GM21786 (cell line): Measurements from ENCODE around the gene OR2C1.

Source experiments
- ATAC-seq: cut with Tn5 transposase; IDR thresholded peaks from one replicate; pipeline ENCODE4 v1.9.1; 2021; ENCODE audit not compliant: unreplicated experiment

Gene OR2C1

DNA sequence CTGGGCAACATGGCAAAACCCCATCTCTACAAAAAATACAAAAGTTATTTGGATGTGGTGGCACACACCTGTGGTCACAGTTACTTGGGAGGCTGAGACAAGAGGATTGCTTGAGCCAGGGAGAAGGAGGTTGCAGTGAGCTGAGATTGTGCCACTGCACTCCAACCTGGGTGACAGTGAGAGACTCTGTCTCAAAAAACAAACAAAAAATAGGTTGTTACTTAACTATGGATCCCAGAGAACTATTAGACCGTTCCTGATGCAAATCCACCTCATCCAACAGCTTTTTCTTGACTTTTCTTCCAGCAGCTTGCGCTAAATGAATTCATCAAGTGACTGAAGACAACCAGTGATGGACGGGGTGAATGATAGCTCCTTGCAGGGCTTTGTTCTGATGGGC is at the start of gene OR2C1:
TSS of gene OR2C1 (plus strand) at position 301 of the 400 bp plus-strand sequence. CDS start at position 353, 52 bp downstream.
- ATAC-seq: no peak

DNA sequence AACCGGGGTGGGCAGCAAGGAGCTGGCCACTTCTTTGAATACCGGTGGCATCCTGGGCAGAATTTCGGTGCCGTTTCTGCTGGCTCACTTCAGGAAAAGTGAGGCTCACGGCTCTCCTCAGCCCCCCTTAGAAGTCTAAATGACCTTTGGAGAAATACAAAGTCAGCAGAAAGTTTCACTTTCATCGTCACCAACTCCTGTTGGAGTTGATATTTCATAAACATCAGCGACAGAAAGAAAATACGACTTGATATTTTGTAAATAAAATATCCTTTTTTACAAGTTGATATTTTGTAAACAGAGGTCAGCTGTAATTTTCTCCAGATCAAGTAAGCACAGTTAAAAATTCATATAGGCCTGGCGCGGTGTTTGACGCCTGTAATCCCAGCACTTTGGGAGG is 49.6 kb upstream of the OR2C1 start:
- ATAC-seq: no peak

DNA sequence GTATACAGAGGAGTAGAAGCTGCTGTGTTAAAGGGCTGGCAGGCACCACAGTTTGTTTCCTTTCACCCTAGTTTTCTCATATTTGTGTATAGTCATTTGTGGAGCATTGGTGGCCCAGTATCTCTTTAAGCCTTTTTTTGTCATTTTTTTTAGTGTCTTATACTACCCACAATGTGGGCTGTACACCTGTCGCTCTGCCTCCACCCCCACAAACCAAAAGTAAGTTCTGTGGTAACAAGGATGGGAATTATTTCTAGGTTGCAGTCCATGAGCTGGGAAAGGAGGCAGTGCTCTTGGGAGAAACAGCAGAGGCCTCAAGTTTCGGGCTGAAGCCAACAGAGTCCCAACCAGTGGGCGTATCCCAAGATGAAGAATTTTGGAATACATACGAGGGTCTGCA is 44.2 kb upstream of the OR2C1 start:
- no peak for ATAC-seq

DNA sequence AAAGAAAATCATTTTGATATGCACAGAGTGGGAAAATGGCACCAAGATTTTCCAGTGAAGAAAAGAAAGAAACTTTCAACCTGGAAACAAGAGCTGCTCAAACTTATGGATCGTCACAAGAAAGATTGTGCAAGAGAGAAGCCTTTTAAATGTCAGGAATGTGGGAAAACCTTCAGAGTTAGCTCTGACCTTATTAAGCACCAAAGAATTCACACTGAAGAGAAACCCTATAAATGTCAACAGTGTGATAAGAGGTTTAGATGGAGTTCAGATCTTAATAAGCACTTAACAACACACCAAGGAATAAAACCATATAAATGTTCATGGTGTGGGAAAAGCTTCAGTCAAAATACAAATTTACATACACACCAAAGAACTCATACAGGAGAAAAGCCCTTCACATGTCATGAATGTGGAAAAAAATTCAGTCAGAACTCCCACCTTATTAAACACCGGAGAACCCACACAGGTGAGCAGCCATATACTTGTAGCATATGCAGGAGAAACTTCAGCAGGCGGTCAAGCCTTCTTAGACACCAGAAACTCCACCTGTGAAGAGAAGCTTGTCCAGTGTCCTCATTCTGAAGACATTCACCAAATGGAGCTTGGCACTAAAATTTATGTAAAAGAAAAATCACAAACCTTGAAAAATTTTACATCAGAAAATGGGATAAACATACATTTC is 38.2 kb upstream of the OR2C1 start:
- no peak for ATAC-seq

DNA sequence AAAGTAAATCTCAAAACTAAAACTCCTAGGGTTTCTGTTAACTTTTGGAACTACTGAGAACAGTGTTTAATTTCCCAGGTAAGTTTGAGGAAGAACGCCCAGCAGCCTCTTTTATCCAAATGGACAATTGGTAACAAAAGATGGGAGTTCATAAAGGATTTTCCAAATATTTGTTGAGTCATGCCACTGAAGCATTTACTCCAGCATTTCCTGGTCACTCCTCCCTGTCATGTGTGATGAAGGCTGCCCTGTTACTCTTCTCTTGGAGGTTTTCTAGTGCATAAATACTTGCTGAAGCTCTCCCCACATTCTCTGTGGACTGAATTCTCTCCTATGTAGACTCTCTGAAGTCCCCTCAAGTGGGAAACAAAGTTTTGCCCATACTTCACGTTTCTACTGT is 33.9 kb upstream of the OR2C1 start:
- no peak for ATAC-seq

DNA sequence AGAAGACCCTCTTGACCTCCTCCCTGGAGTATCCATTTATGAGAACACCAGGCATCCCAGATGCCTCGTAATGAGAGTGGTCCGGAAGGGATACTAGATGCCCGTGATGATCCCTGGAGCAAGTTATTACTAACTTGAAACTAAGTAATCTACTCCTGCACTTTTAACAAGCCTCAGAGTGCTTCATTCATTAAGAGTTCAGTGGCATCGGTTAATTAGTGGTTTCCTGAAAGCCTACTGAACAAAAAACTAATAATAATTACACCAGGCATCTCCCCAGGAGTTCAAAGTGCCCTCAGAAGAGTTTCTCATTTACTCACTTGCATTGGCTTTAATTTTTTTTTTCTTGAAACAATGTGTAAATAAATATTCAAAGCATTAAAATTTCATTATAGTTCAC is 28.2 kb upstream of the OR2C1 start:
- ATAC-seq: no peak

DNA sequence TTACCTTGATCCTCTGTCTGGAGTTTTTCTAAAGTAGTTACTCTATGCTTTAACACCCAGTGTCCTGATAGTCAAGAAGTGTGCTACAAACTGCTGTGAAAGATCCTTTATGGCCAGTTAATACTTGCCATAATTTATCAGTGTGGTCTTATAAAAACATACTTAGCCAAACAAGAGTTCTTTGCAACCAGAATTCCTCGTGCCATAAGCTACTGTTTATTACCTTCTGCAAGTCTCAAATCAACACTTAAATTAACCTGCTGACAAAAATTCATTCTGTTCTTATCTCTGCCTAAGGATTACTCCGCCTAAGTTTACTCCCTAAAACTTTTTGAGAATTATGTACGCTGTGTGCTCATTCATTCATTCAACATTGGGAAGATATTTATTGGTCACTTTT is 27.6 kb upstream of the OR2C1 start:
- no peak for ATAC-seq

DNA sequence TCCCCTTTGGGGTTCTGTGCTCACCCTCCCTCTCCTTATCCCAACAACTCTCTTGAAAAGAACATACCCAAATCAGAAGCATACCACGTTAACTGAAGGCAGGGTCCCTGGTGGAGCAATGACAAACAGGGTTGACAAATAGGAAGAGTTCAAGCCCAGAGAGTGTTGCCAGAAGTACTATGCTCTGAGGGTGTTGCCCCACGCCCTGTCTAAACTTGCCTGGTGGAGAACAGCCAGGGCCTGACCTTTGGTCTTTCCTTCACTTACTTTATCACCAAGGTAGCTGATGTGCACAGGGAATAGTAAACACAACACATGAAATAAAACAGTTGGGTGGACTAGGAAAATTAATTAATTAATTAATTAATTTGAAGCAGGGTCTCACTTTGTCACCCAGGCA is 27.0 kb upstream of the OR2C1 start:
- ATAC-seq: no peak

DNA sequence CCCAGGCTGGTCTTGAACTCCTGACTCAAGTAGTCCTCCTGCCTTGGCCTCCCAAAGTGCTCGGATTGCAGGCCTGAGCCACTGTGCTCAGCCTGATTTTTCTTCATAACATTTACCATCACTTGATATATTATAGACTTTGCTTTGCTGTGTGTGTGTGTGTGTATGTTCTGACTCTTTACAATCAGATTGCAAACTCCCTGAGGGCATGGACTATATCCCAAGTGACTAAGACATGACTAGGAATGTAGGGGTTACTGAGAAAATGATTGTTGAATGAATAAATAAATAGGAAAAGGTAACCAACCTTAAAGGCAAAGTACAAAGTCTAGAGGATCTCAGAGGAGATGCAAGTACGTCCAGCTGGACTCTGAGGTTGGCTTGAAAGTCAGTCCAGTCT is 9.6 kb upstream of the OR2C1 start:
- ATAC-seq: no peak

DNA sequence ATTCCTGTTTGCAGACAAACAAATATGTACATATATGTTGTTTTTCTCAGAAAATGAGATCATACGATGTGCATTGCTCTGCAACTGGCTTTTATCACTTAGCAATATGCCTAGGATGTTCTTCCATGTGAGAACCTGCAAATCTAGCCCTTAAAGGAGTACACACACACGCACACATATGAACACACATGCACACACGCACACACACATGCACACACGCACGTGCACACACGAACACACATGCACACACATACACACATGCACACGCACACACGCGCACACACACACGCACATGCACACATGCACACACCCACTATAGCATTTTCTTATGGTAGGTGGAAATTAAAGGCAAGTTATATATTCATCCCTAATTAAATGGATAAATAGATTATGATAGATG is 8.1 kb upstream of the OR2C1 start:
- ATAC-seq: no peak

DNA sequence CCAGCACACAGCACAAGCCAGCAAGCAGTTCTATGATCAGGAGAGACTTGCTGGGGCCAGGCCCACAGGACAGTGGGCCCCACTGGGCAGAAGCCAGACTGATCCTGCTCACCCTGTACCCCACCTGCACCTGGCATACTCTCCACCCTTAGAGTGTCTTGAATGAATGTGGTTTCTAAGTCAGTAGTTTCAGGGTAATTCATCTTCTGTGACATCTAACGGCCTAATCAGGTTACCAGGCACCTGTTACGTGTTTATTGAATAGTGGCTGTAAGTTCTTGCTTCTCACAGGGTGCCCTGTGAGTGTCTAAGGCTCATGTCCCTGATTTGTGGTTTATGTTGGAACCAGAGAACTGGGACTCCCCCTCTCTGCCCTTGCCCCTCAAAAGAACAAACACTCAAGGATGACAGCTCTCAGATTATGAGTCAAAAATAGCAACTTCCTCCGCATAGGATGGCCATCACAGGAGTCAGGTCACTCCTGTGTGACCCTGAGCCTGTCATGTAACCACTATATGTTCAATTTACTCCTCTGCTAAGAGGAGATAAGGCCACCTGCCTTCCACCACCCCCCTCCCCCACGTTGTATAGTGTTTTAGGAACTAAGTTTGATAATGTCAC is 7.0 kb upstream of the OR2C1 start:
- ATAC-seq: no peak

DNA sequence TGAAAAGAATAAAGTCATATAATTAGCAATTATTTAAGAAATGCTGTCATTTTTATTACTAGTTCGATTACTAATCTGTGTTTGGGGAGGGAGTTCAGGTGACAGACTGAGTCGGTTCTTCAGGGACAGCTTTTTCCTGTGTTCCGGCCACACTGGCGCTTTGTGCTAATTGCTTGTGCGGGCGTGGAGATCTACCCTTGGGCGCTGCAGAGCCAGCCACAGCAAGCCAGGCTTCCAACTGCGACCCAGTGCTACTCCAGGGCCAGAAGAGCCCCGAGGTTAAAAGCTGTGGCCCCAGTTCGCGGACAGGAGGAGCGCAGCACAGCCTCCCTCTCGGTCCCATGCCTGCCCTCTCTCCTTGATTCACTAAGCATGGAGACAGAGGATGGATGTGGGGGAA is 6.5 kb upstream of the OR2C1 start:
- ATAC-seq: no peak

DNA sequence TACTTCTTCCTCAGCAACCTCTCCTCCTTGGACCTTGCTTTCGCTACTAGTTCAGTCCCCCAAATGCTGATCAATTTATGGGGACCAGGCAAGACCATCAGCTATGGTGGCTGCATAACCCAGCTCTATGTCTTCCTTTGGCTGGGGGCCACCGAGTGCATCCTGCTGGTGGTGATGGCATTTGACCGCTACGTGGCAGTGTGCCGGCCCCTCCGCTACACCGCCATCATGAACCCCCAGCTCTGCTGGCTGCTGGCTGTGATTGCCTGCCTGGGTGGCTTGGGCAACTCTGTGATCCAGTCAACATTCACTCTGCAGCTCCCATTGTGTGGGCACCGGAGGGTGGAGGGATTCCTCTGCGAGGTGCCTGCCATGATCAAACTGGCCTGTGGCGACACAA is 429 bp downstream of the OR2C1 start:
- ATAC-seq: no peak

DNA sequence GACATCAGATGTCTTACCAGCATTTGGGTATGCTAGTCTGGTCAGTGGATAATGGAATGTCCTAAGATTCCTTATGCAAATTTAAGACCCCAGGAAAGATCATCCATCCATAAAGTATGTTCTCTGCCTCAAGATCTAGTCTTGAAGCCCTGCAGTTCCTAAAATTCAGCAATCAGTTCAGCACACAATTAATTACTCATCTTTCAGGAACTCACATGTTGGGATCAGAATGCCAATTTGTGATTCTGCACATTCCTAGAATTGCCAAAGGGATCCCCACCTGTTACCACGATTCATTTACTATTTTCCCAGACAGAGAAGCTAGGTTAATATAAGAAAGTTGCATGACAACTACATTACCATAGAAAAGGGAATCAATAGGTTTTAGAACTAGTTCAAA is 3.2 kb downstream of the OR2C1 start:
- ATAC-seq: no peak

DNA sequence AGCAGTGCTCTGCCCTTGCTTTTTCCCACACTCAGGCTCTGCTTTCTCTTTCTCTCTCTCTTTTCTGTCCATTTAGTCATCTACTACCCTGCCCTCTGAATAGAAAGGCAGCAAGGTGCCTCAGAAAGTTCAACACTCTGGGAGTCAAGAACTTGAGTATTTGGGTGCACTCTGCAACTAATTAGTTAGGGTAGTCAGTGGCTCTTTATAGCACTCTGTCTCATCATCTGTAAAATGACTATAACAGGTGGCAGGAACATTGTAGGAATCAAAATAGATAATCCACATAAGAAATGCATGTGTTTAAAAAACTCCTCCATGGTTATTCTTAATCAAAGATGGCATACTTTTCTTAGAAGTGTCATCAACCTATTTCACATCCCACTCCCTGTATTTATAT is 7.2 kb downstream of the OR2C1 start:
- ATAC-seq: no peak

DNA sequence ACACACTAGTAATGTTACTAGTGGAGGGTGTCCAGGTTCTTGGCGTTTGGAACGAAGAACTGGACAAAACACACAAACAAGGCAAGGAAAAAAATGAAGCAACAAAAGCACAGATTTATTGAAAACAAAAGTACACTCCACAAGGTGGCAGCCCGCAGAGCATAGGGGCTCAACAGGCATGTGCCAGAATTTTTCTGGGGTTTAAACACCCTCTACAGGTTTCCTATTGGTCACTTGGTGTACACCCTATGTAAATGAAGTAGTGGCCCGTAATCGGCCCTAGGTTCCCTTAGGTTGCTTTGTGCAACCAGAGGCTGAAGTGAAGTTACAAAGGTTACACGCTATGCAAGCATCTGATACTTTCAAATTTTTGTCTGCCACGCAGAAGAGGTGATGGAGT is 8.1 kb downstream of the OR2C1 start:
- ATAC-seq: no peak

DNA sequence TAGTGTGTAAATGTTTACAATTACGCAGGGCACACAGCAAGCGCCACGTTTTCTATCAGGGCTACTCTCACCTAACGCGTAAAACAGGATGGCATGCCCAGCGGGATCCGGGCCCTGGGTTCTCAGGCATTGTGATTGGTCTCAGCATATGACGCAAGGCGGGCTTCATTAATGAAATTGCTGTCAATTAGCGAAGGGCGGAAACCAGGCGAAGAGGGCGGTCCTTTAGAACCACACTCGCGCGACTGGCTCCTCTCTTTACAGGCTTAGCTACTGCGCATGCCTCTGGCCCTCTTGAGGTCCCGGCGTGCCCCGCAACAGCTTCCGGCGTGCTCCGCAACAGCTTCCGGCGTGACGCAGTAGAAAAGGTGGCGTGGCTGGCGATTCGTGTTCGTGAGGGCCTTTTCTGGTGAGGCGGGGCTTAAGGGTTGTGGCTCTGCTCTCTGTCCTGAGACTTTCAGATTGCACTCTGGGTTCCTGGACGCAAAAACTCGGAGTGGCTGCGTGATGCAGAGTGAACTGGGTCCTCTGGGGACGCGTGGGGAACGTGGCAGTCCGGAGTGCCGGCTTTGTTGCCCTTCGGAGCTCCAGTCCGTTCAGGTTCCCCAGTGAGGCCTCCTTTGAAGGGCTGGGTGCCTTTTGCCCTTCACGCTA is 9.2 kb downstream of the OR2C1 start:
- ATAC-seq: peak; percentile 83

DNA sequence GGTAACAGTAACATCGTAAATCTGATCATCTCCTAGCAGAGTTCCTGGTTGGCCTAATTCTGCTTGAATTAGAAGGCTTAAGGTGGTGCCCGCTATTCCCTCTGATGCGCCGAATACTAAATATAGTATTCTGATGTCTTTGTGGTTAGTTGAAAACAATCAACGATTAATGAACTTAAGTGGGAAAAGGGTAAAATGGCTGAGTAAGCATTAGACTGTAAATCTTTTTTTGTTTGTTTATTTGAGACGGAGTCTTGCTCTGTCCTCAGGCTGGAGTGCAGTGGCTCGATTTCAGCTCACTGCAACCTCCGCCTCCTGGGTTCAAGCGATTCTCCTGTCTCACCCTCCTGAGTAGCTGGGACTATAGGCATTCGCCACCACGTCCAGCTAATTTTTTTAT is 13.4 kb downstream of the OR2C1 start:
- no peak for ATAC-seq

DNA sequence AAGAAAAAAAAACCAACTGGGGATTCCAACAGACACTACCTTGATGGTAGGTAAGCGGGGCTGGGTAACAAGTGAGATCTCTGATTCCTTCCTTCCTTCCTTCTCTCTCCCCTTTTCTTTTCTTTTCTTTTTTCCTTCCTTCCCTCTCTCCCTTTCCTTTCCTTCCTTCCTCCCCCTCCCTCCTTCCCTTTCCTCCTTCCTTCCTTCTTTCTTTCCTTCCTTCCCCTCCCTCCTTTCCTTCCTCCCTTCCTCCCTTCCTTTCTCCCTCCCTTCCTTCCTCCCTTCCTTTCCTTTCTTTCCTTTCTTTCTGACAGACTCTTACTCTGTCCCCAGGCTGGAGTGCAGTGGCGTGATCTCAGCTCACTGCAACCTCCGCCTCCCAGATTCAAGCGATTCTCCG is 20.0 kb downstream of the OR2C1 start:
- ATAC-seq: no peak

DNA sequence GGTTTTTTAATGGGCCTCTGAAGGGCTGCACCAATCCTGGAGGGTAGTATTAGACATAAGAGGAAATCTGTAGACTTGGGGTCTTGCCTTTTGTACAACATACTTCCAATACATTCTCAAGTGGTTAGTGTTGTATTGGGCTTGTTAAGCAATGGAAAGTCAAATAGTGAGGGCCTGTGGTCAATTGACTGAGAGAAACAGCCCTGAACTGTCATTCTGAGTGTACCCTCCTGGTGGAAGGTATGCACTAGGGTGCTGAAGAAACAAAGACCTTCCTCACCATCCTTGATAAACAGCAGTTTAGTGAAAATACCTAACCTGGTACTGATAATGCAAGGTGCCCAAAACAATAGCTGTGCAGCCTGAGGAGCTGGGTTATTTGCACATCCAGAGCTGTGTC is 22.2 kb downstream of the OR2C1 start:
- no peak for ATAC-seq

DNA sequence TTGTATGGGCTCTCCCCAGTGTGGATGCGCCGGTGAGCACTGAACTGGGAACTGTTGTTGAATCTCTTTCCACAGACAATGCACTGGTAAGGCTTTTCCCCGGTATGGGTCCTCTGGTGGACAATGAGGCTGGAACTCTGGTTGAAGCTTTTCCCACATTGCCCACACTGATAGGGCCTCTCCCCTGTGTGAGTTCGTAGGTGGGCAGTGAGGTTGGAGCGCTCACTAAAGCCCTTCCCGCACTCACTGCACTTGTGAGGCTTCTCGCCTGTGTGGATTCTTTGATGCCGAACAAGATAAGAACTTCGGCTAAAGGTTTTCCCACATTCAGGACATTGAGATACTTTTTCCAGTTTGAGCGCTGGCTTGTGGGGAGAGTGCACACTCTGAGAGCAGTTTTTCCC is 27.4 kb downstream of the OR2C1 start:
- no peak for ATAC-seq

DNA sequence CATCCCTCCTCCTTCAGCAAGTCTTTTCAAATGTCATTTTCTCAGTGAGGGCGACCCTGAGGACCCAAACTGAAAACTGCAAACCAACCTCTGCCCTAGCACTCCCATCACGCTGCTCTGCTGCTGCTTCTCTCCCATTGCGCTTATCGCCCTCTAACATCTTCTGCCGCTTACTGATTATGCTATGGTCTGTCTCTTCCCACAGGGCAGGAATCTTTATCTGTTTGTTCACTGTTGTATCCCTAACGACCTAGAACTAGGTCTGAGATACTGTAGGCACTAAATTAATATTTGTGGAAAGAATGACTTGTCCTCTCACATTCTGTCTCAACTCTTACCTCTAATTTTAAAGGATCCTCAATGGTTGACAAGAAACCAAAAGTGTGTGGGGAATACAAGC is 32.6 kb downstream of the OR2C1 start:
- ATAC-seq: no peak
